KBM-7 (cell line): ENCODE measurements around the gene PRKAG2.
"Not testable (repeated sequence)": the region's sequence is repeated elsewhere in the genome, so short reads cannot be mapped to it uniquely, and the experiment has no call there.

ENCODE experiments used
- DNase-seq: peaks from one replicate; pipeline ENCODE4 v3.0.0-alpha.2; 2015
- in situ Hi-C: fragments of 300-500 bp; cut with MboI; formaldehyde crosslinking; loops from 2 replicates; pipeline ENCODE4 v1.14.3; 2020; ENCODE audit warnings: low sequenced_read_pairs, low pct_unique_long_range_greater_than_20kb, mixed read lengths

Gene PRKAG2

DNA sequence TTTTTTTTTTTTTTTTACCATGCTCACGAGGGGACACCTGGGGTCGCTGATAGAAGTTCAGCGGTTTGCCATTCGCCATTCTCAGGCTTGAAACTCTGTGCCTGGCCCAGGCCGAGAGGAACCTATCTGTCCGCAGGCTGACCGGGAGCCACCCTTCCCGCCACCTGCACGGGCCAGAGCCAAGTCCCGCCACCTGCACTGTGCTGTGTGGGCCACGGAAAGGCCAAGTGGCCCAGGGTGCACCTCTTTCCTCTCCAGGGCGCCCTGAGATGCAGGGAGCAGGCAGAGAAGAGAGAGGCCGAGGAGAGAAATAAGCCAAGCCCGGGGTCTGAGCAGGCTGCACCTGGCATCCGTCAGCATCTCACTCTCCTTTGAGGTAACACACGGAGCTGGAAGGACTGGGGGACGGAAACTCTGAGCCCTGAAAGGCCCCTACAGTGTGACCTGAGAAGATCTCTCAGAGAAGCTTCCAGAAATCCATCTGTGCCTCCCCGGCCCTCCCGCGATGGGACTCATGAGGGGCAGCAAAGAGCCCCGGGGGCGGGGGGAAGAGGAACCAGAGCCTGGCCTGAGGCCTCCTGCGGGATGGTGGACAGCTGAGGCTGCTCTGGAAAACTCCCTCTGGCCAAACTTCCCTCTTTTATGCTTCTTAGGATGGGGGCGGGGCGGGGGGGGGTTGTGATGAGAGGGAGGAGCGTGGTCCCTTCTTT is 46.6 kb downstream of the PRKAG2 start:
- DNase-seq: no peak
- in situ Hi-C loops: no loop called here

DNA sequence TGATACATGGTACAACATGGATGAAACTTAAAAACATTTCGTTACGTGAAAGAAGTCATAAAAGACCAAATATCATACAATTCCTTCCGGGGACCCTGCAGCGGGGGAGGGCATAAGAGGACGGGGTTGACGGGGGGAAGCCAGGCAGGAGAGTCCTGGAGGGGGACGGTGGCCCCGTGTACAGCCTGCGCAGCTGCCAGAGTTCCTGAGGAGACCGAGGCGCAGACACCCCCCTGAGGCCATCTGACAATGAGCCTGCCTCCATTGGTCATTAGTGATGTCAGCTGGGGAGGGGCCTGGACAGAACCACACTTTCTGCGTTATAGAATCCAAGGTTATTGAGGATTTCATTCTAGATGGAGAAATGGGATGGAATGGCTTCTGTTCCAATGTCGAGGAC is 47.2 kb downstream of the PRKAG2 start:
- no peak for DNase-seq
- in situ Hi-C loops: no loop called here

DNA sequence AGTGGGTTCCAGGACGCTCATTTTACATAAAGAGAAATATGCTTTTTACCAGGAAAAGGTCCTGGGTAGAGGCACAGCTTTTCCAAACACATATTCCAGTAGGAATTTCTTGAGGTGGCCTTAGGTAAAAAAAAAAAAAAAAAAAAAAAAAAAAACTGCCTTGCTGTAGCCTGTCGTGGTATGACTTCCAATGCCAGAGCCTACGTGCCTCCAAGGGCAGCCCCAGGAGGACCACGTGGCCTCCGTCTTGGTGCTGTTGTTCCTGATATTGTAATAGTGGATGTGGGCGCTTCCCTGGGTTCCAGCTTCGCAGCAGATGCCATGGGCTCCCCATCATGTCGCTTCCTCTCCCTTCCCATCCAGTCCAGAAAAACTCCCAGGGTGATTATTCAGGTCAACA is 49.3 kb downstream of the PRKAG2 start:
- DNase-seq: no peak
- in situ Hi-C loops: no loop called here

DNA sequence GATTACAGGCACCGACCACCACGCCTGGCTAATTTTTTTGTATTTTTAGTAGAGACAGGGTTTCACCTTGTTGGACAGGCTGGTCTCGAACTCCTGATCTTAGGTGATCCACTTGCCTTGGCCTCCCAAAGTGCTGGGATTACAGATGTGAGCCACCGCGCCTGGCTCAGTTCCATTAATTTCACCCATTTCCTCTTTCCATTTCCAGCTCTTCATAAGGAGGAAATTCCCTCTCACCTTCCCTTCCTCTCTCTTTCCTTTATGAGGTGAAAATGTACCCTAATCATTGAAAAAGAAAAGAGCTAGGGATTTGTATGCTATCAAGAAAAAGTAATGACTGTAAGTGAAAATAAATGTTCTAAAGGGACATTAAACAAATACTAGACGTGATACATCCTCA is 50.6 kb downstream of the PRKAG2 start:
- in situ Hi-C loops, DNase-seq: not testable (repeated sequence)

DNA sequence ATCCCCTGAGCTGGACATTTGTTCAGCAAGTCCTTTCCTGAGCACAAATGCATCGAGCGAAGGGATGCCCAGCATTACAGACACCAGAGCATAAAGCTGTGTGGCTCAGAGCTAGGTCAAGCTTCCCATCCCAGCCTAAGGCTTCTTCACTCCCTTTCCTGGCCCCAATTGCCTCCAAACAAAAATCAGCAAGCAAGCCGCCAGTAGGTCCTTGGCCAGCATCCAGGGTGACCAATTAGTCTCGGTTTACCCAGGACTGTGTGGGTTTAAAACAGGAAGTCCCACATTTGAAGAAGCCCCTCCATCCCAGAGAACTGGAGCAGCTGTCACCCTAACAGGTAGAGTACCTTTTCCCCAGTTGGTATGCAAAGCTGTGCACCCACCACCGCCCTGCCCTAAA is 51.2 kb downstream of the PRKAG2 start:
- DNase-seq: peak; percentile 26

DNA sequence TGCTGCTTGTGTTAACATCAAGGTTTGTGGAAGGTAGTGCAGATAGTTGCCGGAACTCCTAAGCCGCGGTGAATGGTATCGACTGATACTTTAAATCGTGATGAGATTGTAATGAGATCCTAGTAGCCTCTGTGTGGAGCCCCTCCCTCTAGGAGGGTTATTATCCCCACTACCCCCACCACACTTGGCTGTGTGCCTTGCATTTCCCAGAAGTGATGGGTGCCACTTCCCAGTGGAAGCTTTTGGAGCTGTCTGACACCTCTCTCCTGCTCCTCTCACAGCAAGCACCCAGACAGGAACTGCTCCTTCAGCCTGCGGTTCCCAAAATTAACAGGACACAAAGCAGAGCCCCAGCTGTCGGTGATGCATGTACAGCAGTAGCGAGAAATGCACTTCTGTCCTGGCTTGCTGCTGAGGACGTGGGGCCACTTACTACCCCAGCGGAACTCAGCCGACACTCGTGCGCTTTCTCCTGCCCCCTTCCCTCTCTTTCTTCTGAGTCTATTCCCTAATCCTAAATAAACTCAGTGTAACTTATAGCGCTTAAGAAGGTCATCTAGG is 52.5 kb downstream of the PRKAG2 start:
- in situ Hi-C loops: no loop called here

More for the DNA sequence above, 51.2 kb downstream of the PRKAG2 start:
- in situ Hi-C loops: no loop called here

DNA sequence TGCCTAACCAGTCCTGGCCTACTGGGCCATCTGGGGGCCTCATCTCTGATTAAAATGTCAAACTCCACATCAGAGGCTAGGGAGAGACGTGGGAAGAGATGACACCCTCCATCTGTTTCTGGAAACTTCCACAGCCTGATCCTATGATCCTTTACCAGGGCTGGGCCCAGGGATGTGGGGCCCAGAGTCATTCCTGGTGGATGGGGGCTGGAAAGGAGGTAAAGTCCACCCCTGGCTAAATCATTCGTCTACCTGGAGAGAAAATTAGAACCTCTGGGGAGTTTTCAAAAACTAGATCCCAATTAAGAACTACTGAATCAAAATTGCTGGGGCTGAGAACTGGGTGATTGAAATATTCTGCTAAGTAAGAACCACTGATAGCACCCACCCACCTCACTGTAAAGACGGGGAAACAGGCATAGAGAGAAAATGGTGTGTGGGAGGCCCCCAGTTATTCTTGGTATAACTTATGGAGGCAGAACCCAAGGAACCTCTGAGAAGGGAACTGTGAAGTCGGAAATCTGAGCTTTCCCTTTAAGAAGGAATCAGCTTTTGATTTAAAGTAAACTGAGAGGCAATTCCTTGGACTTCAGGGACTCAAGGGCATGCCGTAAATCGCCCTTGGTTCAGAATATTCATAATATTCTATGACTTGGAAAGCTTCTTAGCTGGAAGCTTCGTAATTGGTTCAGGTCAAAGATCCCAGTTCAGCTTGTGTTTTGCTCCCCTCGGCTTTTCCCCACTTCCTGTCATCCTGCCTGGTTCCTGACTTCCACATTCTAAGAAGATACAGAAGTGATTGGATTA is 53.1 kb downstream of the PRKAG2 start:
- in situ Hi-C loops: no loop called here
- DNase-seq: no peak

More for the DNA sequence above, 52.5 kb downstream of the PRKAG2 start:
- no peak for DNase-seq

DNA sequence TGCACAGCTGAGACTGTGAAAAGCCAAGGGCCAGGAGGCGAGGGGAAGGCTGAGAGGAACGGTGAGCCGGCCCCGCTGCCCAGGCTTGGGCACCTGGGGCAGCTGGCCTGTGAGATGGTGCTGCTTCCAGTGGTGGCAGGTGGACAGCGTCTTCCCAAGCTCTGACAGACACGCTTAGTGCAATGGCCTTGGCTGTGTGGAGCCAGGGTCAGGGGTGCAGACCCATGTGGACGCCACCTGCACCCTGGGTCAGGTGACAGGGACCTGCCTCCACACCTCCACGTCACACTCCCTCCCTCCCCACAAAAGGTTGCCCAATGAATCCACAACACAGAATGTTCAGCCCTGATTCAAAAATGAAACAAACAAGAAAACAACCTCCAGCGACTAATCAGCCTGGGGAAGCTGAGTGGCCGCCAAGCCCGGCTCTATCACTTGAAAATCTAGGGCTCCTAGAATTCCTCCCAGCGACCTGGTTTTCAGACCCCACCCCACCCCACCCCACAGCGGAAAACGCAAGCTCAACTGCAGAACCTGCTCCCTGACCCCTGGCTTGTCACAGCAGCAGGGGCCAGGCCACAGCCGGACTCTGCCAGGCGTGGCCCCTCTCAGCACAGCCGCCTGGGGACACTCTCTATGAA is 54.3 kb downstream of the PRKAG2 start:
- DNase-seq: no peak
- in situ Hi-C loops: no loop called here

DNA sequence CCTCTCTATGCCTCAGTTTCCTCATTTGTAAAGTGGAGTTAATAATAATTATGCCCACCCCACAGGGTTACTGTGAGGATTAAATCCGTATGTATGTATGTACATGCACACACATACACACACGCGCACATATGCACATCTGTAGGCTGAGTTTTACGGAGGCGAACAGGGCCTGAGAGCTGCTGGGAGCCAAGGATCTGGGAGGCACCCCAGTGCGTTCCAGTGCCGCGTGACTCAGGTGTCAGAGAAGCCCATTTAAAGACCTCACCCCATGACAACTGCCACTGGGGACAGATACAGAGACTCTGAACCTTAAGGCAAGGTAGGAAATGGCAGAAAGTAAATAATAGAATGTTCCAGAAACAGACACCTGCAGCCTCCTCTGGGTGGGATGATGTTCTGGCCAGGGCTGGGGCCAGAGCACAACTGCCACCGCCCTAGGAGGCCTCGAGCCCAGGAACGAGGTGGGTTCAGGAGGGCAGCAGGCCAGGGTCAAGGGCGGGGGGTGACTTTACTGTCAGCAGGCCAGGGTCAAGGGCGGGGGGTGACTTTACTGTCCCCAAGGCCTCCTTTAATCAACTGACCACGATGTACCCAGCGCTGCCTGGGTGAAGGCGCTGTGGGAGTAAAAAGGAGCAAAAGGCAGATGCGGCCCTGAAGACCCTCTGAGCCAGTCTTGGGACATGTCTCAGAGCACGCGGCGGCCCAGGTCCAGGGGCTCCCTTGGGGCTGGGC is 54.9 kb downstream of the PRKAG2 start:
- in situ Hi-C loops: no loop called here
- DNase-seq: no peak

DNA sequence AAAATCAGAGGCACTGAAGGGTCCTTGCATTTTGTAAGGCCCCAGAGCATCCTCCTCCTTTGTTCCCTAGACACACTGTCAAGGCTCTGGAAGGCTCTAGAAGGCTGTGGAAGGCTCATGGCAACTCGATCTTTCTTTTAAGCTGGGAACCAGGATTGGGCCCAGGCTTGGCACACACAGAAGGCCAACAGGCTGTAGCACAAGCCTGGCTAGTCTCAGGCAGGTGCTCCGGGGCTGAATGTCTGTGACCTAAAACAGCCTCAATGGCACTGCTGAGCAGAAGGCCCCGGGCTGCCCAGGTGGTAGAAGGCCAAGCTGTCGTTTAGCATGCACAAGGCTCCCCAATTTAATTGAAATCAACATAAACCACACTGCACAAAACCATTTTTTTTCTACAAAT is 55.7 kb downstream of the PRKAG2 start:
- DNase-seq: no peak
- in situ Hi-C loops: no loop called here

DNA sequence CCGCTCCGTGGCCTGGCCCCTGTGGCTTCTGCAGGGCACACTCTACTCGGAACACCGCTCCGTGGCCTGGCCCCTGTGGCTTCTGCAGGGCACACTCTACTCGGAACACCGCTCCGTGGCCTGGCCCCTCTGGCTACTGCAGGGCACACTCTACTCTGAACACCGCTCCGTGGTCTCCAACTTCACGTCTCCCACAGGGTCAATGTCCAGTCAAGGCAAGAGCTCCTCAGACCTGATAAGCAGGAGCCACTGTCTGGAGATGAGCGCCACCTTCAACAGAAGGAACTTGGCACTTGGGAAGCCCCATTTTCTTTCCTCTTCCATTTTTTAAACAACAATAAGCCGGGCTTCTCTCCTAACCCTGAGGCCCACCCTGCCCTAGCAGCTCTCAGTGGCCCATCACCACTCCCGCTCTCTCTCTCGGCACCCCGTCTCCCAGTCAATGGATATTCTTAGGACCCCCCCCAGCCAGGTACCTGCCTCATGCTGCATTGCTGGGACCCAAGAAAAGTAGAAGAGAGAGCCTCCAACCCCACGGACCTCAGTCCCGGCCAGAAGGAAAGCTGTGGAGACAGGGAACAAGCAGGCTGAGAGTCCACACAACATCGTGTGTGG is 56.3 kb downstream of the PRKAG2 start:
- in situ Hi-C loops: no loop called here
- no peak for DNase-seq

DNA sequence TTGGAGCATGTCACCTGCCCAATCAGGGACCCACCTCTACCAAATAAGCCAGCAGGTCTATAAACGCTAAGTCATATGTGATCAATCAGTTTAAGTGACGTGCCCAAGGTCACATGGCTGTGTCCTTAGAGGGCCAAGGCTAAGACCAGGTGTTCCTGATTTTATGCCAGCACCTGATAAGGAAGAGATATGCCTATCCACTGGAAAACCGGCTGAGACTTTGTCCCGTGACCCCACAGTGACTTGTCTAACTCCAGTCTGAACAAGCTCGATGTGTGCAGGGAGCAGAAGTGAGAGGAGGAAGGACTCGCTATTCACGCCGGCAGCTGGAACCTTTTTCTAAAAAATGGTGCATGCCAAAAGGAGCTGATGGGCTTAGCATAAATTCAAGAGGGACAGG is 57.0 kb downstream of the PRKAG2 start:
- in situ Hi-C loops: no loop called here
- no peak for DNase-seq

DNA sequence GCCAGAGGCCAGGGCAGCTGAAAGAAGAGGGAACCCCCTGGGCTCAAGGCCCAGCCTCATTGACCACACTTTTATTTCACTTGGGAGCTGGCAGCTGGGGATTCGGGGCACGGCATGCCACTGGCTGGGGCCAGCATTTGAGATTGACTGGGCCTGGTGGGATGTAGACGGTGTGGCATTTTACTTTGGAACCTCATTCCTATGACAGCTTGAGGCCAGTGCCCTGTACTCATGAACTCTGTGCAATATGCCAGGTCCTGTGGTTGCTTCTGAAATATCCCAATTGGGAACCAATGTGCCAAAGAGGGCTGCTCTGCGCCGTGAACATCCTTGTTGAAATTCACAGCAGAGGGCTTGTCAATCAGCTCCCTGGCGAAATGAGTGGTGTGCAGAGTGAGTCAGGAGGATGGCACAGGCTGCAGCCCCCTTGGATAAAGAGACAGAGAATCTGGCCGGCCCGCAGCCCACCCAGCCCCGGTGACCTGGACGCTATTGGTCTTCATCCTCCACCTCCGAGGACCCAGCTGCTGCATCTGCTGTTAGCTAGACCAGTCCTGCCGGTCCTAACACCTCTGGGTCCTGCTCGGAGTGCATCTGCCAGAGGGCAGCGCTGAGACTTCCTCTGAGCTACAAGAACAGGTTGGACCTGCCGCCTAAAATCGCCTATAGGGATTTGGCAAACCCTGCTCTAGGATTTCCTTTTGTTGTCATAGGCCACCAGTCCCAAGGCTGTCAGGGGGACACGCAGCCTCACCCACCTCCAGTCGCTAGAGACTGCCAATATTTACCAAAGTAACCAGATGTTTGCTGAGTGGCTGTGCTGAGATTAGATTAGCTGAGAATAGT is 58.0 kb downstream of the PRKAG2 start:
- in situ Hi-C loops: no loop called here
- no peak for DNase-seq

DNA sequence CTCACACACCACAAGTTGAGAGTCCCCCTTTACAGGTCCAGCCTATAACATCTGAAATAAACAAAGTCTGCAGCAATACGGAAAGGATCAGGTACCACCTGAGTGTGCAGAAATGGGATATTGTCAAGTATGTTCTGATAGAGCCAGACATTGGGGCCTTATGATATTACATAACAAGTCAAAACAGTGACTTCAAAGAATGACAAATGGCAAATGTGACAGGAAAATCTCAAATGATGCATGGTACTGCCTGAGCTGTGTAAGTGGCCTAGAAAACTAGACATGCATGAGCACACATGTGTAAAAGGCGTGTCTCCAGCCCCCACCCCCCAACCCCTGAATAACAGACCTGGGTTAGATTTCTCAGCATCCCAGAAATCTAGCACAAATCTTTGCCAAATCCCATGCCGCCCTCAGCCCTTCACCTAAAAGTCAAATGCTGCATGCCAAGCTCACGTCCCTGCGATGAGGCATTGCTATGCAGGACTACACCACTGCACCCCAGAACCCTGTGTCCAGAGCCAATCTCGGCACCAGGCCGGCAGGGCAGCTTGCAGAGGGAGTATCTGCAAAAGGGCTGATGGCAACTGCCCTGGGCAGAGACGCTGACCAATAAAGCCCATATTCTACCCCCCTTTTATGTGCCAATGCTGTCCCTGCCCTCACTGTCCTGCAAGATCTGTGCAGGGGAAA is 58.8 kb downstream of the PRKAG2 start:
- DNase-seq: no peak
- in situ Hi-C loops: no loop called here

DNA sequence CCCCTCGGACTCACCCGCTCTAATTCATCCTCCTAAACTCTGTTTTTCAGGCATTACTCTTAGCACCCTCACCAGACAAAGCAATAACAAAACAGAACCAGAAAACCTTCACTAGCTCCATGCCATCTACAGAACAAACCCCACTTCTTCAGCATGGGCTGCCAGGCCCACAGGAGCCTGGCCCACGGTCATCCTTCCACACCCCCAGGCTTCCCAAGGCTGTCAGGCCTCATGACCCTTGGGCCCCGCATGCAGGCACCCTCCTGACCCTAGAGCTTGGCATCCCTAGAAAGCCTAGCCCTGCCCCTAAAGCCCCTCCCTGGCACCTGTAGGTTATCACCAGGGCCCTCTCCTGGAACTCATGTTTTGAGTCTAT is 59.6 kb downstream of the PRKAG2 start:
- in situ Hi-C loops: no loop called here
- DNase-seq: no peak

DNA sequence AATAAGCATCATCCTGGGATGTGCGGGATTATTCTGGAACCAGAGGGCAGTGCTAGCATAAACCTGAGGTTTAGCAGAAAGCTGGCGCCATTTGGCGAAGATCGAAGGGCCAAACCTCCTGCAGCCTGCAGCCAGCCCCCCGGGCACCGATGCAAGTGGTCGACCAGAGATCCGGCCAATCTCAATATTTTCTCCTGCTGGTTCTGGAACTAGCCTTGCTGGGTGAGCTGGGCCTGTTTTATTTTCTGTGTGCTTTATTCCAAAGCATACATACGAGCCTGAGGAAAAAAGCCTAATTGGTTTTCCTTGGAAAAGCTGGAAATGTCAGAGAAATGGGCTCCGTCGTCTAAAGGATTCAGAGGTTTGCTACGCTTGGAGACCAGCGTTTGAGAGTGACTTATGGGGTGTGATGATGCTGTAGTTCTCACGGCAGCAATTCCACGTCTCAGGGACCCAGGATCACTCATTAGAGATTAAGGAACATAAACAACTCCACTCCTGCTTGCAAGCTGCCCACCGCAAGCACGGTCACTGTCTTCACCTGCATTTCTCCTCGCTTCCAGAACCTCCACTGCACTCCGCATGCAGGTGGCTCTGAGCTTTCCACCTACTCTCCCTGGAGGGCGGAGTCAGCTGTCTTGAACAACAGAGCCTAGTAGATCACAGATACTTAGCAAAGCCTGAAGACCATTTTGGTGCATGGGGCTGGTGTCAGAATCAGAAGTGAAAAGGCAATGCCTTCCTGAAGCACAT is 60.2 kb downstream of the PRKAG2 start:
- no peak for DNase-seq
- in situ Hi-C loops: no loop called here

DNA sequence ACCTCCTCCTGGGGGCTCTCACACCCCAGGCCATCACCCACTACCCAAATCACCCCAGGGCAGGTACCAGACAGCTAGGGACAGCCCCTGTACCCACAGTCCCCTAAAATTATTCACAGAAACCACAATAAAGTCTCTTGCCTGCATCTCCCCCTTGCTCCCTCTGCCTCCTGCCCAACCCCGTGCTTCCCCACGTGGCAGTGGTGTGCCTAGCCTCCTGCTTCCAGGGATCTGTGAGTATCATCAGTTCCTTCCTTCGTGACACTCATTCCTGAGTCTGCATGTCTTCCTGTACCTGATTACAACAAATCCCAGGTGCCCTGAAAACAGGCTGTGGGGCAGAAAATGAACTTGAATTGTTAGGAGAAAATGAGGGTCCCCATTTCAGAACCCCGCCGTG is 61.5 kb downstream of the PRKAG2 start:
- no peak for DNase-seq
- in situ Hi-C loops: no loop called here
